ENCODE measurements around the gene DVL2. TPM values are rescaled to one million over a fixed set of nuclear protein-coding genes. Genes with fewer than 3 reads are reported as not detected.
"Not testable (repeated sequence)": the region's sequence is repeated elsewhere in the genome, so short reads cannot be mapped to it uniquely, and the experiment has no call there.

Gene DVL2
- total RNA-seq, 1 donor from 2014 or later = 93.9 TPM

DNA sequence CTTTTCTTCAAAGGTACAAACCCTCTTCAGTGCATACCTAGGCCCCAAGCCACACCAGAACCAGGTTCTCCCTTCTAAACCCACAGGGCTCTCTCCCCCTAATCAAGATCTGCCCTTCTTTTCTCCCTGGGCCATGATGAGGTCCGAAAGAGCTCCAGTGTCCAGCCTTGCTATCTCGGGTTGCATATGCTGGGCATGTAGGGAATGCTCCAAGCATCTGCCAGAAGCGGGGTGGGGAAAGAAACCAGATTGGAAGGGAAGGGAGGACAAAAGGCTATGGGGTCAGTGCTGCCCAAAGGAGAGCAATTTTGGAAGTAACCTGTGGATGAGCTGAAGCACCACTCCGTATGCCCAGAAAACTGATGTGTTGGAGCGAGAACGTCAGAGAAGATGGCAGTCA lies 14.9 kb upstream of the DVL2 start:
- no peak for DNase-seq (ENCODE audit: extremely low spot score, unreplicated experiment)
- Mint-ChIP-seq H3K36me3 (peaks cover 22% of the 10 kb centered on the region), H3K4me1 (ENCODE audit: unreplicated experiment) (peaks cover 37% of the 10 kb centered on the region), H3K27me3 (no peaks in the 10 kb centered on the region), H3K4me3 (peak overlapping the region; percentile 97), H3K9me3 (no peaks in the 10 kb centered on the region), H3K27ac (peak overlapping the region; percentile 73)
- TF ChIP-seq, protein P1, sequence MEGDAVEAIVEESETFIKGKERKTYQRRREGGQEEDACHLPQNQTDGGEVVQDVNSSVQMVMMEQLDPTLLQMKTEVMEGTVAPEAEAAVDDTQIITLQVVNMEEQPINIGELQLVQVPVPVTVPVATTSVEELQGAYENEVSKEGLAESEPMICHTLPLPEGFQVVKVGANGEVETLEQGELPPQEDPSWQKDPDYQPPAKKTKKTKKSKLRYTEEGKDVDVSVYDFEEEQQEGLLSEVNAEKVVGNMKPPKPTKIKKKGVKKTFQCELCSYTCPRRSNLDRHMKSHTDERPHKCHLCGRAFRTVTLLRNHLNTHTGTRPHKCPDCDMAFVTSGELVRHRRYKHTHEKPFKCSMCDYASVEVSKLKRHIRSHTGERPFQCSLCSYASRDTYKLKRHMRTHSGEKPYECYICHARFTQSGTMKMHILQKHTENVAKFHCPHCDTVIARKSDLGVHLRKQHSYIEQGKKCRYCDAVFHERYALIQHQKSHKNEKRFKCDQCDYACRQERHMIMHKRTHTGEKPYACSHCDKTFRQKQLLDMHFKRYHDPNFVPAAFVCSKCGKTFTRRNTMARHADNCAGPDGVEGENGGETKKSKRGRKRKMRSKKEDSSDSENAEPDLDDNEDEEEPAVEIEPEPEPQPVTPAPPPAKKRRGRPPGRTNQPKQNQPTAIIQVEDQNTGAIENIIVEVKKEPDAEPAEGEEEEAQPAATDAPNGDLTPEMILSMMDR (conservative IDR thresholded peaks at IDR 0.05) = no peak

DNA sequence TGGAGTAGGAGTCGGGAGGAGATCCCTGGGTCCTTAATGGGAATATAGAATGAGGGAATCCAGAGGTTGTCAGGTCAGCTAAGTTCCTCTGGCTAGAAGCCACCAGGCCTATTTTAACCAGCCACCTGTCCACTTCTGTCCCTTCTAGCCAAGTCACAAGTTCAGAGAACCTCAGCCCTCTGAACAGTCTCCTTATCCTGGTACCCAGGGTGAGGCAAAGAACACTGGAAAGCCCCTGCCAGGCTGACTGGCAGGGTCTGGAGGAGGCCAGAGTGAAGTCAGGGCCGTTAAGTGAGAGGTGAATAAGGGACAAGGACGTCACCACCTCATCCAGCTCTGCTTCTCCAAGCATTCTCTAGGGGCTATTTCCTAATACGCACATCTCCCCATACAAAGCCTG lies 14.5 kb upstream of the DVL2 start:
- H3K4me1 Mint-ChIP-seq (ENCODE audit: unreplicated experiment) = peaks cover 37% of the 10 kb centered on the region
- H3K27me3 Mint-ChIP-seq = no peaks in the 10 kb centered on the region
- H3K9me3 Mint-ChIP-seq = no peaks in the 10 kb centered on the region
- H3K4me3 Mint-ChIP-seq = peak overlapping the region; percentile 97
- DNase-seq (ENCODE audit: extremely low spot score, unreplicated experiment) = no peak
- peaks cover 22% of the 10 kb centered on the region for H3K36me3 Mint-ChIP-seq
- peak overlapping the region; percentile 73 for H3K27ac Mint-ChIP-seq
- TF ChIP-seq, protein P1 (conservative IDR thresholded peaks at IDR 0.05) = no peak

DNA sequence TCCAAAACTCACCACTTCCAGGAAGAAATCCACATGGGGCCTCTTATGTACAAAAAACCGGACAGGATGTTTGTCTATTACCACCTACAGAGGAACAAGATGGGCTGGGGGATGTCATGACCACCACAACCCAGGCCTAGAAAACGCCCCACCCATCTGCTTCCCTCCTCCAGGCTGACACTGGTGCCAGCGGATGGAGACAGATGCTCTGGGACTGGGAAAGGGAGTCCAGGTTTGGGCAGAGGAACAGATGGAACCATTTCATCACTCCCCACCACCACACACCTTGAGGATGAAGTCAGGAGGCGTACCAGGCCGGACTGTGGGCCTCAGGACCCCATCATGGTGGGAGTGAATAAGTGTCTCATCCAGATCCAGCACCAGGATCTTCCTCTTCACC lies 12.5 kb upstream of the DVL2 start:
- Mint-ChIP-seq H3K4me1 (ENCODE audit: unreplicated experiment) (peaks cover 33% of the 10 kb centered on the region), H3K4me3 (peak overlapping the region; percentile 23), H3K9me3 (no peaks in the 10 kb centered on the region), H3K27ac (peak overlapping the region; percentile 27), H3K36me3 (peaks cover 17% of the 10 kb centered on the region), H3K27me3 (peaks cover 4% of the 10 kb centered on the region)
- DNase-seq (ENCODE audit: extremely low spot score, unreplicated experiment) = no peak
- TF ChIP-seq, protein P1 (conservative IDR thresholded peaks at IDR 0.05) = no peak

DNA sequence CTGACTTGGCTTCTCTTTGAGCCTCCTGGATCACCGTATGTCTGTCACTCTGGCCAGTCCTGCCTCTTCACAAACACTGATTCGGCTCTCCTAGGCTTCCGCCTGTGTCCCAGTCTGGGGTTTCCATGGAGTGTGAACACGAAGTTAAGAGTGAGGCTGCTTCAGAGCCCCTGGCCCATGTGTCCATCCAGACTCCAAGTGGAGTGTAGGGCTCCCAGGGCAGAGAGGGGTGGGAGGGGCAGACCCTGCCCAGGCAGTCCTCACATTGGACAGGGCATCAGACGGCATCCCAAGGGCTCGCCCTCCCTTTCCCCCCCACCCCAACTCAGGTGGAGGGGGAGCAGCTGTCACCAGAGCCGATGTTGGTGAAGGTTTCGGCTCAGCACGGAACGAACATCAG lies 9.5 kb upstream of the DVL2 start:
- not testable (repeated sequence) for H3K27me3 Mint-ChIP-seq; H3K9me3 Mint-ChIP-seq; DNase-seq (ENCODE audit: extremely low spot score, unreplicated experiment)
- Mint-ChIP-seq H3K27ac (peak overlapping the region; percentile 97), H3K4me3 (peak overlapping the region; percentile 98), H3K36me3 (peaks cover 28% of the 10 kb centered on the region), H3K4me1 (ENCODE audit: unreplicated experiment) (peaks cover 28% of the 10 kb centered on the region)

DNA sequence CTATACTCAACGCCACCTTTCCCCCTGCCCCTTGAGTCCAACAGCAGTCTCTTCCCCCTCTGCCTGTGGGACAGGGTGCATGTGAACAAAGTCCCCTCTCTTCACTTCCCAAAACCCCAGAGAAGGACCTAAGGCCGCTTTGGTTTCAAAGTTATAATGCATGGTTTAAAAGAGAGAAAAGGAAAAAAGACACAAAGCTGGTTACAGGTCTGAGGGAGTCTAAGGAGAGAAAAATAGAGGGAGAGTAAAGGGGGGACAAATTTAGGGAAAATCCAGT lies 9.1 kb upstream of the DVL2 start:
- H3K27me3 Mint-ChIP-seq = peaks cover 4% of the 10 kb centered on the region

DNA sequence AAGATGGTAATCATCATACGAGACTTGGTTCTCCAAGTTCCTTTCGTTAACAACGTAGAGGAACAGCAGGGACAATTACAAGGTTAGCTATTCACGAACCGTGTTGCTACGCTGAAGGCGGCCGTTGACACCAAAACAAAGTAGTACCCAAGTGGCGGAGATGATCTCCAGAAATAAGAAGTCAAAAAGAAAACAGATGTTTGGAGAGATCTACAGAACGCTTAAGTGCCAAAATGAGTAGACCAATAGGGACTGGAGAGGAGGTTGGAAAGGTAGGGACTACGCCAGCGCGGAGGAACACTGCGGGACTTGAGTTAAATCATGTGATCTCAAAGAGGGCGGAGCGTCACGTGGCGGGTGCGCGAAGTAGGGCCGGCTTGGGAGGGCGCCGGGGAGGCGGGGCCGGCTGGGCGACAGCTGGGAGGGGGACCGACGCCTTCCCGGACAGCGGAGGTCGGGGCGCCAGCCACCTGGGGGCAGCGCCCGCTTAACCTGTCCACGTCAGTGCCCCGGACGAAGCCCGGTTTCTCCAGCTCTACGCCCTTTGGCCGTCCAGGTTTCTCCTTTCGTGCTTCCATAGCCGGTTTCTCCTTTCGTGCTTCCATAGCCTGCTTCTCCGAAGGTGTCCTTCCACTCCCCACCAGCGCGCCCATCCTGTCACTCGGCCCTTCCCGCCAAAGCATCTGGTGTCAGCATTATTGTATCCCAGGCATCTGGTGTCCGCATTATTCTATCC lies 8.6 kb upstream of the DVL2 start:
- no peaks in the 10 kb centered on the region for H3K9me3 Mint-ChIP-seq
- DNase-seq (ENCODE audit: extremely low spot score, unreplicated experiment) = peak; percentile 94
- H3K4me1 Mint-ChIP-seq (ENCODE audit: unreplicated experiment) = peaks cover 28% of the 10 kb centered on the region
- H3K4me3 Mint-ChIP-seq = peak overlapping the region; percentile 98
- H3K36me3 Mint-ChIP-seq = peaks cover 28% of the 10 kb centered on the region
- peaks cover 4% of the 10 kb centered on the region for H3K27me3 Mint-ChIP-seq
- TF ChIP-seq, protein P1 (conservative IDR thresholded peaks at IDR 0.05) = no peak
- peak overlapping the region; percentile 97 for H3K27ac Mint-ChIP-seq

More for the DNA sequence above, 9.1 kb upstream of the DVL2 start:
- Mint-ChIP-seq H3K27ac (peak overlapping the region; percentile 97), H3K36me3 (peaks cover 28% of the 10 kb centered on the region), H3K4me3 (peak overlapping the region; percentile 98), H3K4me1 (ENCODE audit: unreplicated experiment) (peaks cover 28% of the 10 kb centered on the region), H3K9me3 (no peaks in the 10 kb centered on the region)
- DNase-seq (ENCODE audit: extremely low spot score, unreplicated experiment) = no peak
- TF ChIP-seq, protein P1 (conservative IDR thresholded peaks at IDR 0.05) = no peak

Measured in type B pancreatic cell (in vitro differentiated cells).